ENCODE data around the gene HIP1. TPM values are rescaled to one million over a fixed set of nuclear protein-coding genes. Genes with fewer than 3 reads are reported as not detected.

HIP1 gene
- total and polyA plus RNA-seq, 4 donors = 10.2 to 51.2 (median 28.6) TPM

DNA sequence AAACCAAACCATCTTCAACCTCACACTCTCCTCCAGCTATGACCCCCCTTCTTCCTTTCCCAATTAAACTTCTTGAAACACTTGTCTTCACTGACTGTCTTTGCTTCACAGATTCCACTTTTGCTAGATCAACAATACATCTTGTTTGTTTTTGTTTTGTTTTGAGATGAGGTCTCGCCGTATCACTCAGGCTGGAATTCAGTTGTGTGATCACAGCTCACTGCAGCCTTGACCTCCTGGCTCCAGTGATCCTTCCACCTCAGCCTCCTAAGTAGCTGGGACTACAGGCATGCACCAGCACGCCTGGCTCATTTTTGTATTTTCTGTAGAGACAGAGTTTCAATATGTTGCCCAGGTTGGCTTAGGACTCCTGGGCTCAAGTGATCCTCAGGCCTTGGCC is 59.7 kb downstream of the HIP1 start:
- DNase-seq = no peak
- no peak for ATAC-seq (ENCODE audit: insufficient read depth, low FRiP score)
- no peaks in the 10 kb centered on the region for H3K4me1 ChIP-seq (ENCODE audit: control insufficient read depth in 5 of 5, insufficient read depth in 5 of 5, low read length in 5 of 5)
- no peak overlapping the region for H3K4me3 ChIP-seq
- H3K36me3 ChIP-seq (ENCODE audit: control insufficient read depth in 4 of 4, insufficient read depth in 4 of 4, low read length in 4 of 4) = peaks cover 0 to 3% (median under 1%) of the 10 kb centered on the region in 4 donors
- WGBS, 2 donors = 92 to 96% methylated on average over 3 of the region's 3 CpGs
- no peak overlapping the region for H3K27ac ChIP-seq (ENCODE audit: low read depth in 1 of 2, low read length in 1 of 2)
- H3K27me3 ChIP-seq (ENCODE audit: control insufficient read depth in 3 of 3, insufficient read depth in 3 of 3, low read length in 2 of 3) = no peaks in the 10 kb centered on the region
- no peak overlapping the region for H3K9ac ChIP-seq (ENCODE audit: insufficient read depth in 1 of 2, low read length in 2 of 2)
- TF ChIP-seq, protein P1, sequence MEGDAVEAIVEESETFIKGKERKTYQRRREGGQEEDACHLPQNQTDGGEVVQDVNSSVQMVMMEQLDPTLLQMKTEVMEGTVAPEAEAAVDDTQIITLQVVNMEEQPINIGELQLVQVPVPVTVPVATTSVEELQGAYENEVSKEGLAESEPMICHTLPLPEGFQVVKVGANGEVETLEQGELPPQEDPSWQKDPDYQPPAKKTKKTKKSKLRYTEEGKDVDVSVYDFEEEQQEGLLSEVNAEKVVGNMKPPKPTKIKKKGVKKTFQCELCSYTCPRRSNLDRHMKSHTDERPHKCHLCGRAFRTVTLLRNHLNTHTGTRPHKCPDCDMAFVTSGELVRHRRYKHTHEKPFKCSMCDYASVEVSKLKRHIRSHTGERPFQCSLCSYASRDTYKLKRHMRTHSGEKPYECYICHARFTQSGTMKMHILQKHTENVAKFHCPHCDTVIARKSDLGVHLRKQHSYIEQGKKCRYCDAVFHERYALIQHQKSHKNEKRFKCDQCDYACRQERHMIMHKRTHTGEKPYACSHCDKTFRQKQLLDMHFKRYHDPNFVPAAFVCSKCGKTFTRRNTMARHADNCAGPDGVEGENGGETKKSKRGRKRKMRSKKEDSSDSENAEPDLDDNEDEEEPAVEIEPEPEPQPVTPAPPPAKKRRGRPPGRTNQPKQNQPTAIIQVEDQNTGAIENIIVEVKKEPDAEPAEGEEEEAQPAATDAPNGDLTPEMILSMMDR (IDR thresholded peaks at IDR 0.05; ENCODE audit: control extremely low read depth, extremely low read depth) = no peak
- no peaks in the 10 kb centered on the region for H3K9me3 ChIP-seq (ENCODE audit: control insufficient read depth in 4 of 4, insufficient read depth in 3 of 4, low read length in 3 of 4)

DNA sequence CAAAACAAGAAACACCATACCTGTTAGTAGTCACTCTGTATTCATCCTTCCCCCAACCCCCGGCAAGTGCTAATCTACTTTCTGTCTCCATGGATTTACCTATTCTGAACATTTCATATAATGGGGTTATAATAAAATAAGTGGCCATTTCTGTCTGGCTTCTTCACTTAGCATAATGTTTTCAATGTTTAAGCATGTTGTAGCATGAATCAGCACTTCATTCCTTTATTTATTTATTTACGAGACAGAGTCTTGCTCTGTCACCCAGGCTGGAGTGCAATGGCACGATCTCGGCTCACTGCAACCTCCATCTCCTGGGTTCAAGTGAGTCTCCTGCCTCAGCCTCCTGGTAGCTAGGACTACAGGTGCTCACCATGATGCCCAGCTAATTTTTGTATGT is 69.2 kb downstream of the HIP1 start:
- ATAC-seq (ENCODE audit: insufficient read depth, low FRiP score) (no peak), DNase-seq (no peak)
- H3K27me3 ChIP-seq (ENCODE audit: control insufficient read depth in 3 of 3, insufficient read depth in 3 of 3, low read length in 2 of 3) = no peaks in the 10 kb centered on the region
- WGBS, 2 donors = 68 to 71% methylated on average over 4 of the region's 4 CpGs
- no peaks in the 10 kb centered on the region for H3K36me3 ChIP-seq (ENCODE audit: control insufficient read depth in 4 of 4, insufficient read depth in 4 of 4, low read length in 4 of 4)
- no peak overlapping the region for H3K9ac ChIP-seq (ENCODE audit: insufficient read depth in 1 of 2, low read length in 2 of 2)
- H3K9me3 ChIP-seq (ENCODE audit: control insufficient read depth in 4 of 4, insufficient read depth in 3 of 4, low read length in 3 of 4) = no peaks in the 10 kb centered on the region
- H3K4me3 ChIP-seq = no peak overlapping the region
- TF ChIP-seq, protein P1 (IDR thresholded peaks at IDR 0.05; ENCODE audit: control extremely low read depth, extremely low read depth) = no peak
- no peak overlapping the region for H3K27ac ChIP-seq (ENCODE audit: low read depth in 1 of 2, low read length in 1 of 2)
- H3K4me1 ChIP-seq (ENCODE audit: control insufficient read depth in 5 of 5, insufficient read depth in 5 of 5, low read length in 5 of 5) = peaks cover 0 to 7% (median 0%) of the 10 kb centered on the region in 5 donors

DNA sequence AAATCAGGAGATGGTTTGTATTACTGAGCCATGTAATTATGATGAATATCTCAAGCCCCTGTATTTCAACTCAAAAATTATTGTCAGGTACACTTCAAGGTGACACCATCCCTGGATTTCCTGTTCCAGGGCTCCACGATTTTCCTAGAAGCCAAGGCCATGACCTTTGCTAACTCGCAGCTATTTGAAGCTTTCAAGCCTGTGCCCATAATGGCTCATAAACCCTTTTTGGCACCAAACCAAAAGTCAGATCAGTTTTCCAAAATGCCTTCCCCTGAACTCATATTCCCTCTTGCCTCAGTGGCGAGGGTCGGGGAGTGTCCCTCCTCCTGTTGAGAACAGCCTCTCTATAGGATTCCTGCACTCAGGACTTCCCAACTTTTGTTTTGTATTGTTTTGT is 70.8 kb downstream of the HIP1 start:
- 53 to 78% methylated on average over 4 of the region's 4 CpGs for WGBS, 2 donors
- Histone ChIP-seq H3K4me3 (no peak overlapping the region), H3K9ac (ENCODE audit: insufficient read depth in 1 of 2, low read length in 2 of 2) (no peak overlapping the region), H3K27me3 (ENCODE audit: control insufficient read depth in 3 of 3, insufficient read depth in 3 of 3, low read length in 2 of 3) (no peaks in the 10 kb centered on the region), H3K36me3 (ENCODE audit: control insufficient read depth in 4 of 4, insufficient read depth in 4 of 4, low read length in 4 of 4) (peaks cover 0 to 5% (median 0%) of the 10 kb centered on the region in 4 donors), H3K27ac (ENCODE audit: low read depth in 1 of 2, low read length in 1 of 2) (no peak overlapping the region), H3K9me3 (ENCODE audit: control insufficient read depth in 4 of 4, insufficient read depth in 3 of 4, low read length in 3 of 4) (no peaks in the 10 kb centered on the region), H3K4me1 (ENCODE audit: control insufficient read depth in 5 of 5, insufficient read depth in 5 of 5, low read length in 5 of 5) (peaks cover 0 to 7% (median 0%) of the 10 kb centered on the region in 5 donors)
- TF ChIP-seq, protein P1 (IDR thresholded peaks at IDR 0.05; ENCODE audit: control extremely low read depth, extremely low read depth) = no peak
- ATAC-seq (ENCODE audit: insufficient read depth, low FRiP score) (no peak), DNase-seq (no peak)

DNA sequence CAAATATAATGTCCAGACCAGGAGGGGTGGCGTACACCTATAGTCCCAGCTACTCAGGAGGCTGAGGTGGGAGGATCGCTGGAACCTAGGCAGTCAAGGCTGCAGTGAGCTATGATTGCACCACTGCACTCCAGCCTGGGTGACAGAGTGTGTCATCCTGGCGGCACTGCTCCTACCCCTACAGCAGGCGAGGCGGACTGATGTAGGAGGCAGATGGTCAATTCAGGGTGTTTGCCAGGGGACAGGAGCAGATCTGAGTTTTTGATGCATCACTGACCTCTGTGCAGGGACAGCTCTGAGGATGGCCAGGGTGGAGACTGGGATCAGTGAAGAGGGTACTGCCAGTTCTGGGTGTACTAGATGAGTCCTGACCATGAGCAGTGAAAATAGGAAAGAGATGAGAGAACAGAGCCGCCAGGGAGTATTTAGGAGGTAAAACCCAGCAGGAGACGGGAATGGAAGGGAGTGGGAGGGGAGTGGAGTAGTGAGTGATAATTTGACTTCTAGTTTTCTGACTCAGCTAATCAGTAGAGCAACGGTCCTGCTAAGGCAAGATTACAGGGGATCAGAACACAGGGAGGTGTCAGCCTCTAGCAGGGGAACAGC is 75.3 kb downstream of the HIP1 start:
- ATAC-seq (ENCODE audit: insufficient read depth, low FRiP score) (no peak), DNase-seq (no peak)
- H3K4me1 ChIP-seq (ENCODE audit: control insufficient read depth in 5 of 5, insufficient read depth in 5 of 5, low read length in 5 of 5) = peaks cover 0 to 7% (median 0%) of the 10 kb centered on the region in 5 donors
- no peak overlapping the region for H3K27ac ChIP-seq (ENCODE audit: low read depth in 1 of 2, low read length in 1 of 2)
- TF ChIP-seq, protein P1 (IDR thresholded peaks at IDR 0.05; ENCODE audit: control extremely low read depth, extremely low read depth) = no peak
- no peak overlapping the region for H3K9ac ChIP-seq (ENCODE audit: insufficient read depth in 1 of 2, low read length in 2 of 2)
- H3K4me3 ChIP-seq = no peak overlapping the region
- 86 to 92% methylated on average over 8 of the region's 8 CpGs for WGBS, 2 donors
- H3K9me3 ChIP-seq (ENCODE audit: control insufficient read depth in 4 of 4, insufficient read depth in 3 of 4, low read length in 3 of 4) = peaks cover 0 to 2% (median 0%) of the 10 kb centered on the region in 4 donors
- peaks cover 0 to 8% (median 0%) of the 10 kb centered on the region in 4 donors for H3K36me3 ChIP-seq (ENCODE audit: control insufficient read depth in 4 of 4, insufficient read depth in 4 of 4, low read length in 4 of 4)
- no peaks in the 10 kb centered on the region for H3K27me3 ChIP-seq (ENCODE audit: control insufficient read depth in 3 of 3, insufficient read depth in 3 of 3, low read length in 2 of 3)
